Tibial nerve (tissue), 4 donors: ENCODE results near the gene TSSC4. TPM values are rescaled to one million over a fixed set of nuclear protein-coding genes. Genes with fewer than 3 reads are reported as not detected.

Source experiments
- DNase-seq, 2 donors: peaks; one replicate each; pipeline ENCODE4 v3.0.0-alpha.2; 2019; ENCODE audit warnings: low spot score in 2 of 2
- H3K27ac ChIP-seq, 4 donors: fragments of 200-600 bp; sonication (generic) in 3 of 4; one replicate each; pipeline ENCODE4 v1.5.1; 2017 to 2019; ENCODE audit warnings: mild to moderate bottlenecking in 1 of 4
- H3K27me3 ChIP-seq, 2 donors: fragments of 200-600 bp; sonication (generic) in 1 of 2; one replicate each; pipeline versions ENCODE4 v1.5.1 to v1.6.0; 2017 to 2019
- H3K36me3 ChIP-seq, 3 donors: fragments of 200-600 bp; sonication (generic); one replicate each; pipeline ENCODE4 v1.5.1; 2018 to 2019
- H3K4me1 ChIP-seq, 4 donors: fragments of 200-600 bp; sonication (generic) in 3 of 4; one replicate each; pipeline ENCODE4 v1.5.1; 2017 to 2019
- H3K4me3 ChIP-seq, 4 donors: fragments of 200-600 bp; sonication (generic) in 3 of 4; one replicate each; pipeline ENCODE4 v1.5.1; 2017 to 2019; ENCODE audit warnings: mild to moderate bottlenecking in 1 of 4, moderate library complexity in 1 of 4
- H3K9me3 ChIP-seq, 4 donors: fragments of 200-600 bp; sonication (generic) in 3 of 4; one replicate each; pipeline ENCODE4 v1.5.1; 2017 to 2019
- CTCF ChIP-seq, 5 experiments: fragments of 200-600 bp in 3 of 5; fragments of 450-650 bp in 2 of 5; sonication (generic) in 3 of 5; IDR thresholded peaks; one replicate each; pipeline ENCODE4 v1.5.1; 2016 to 2019; ENCODE audit warnings: antibody characterized with exemption in 5 of 5, mild to moderate bottlenecking in 3 of 5, moderate library complexity in 2 of 5
- EP300 ChIP-seq, 2 donors: sonication (generic); formaldehyde crosslinking; IDR thresholded peaks; one replicate each; pipeline ENCODE4 v1.6.1; 2017; ENCODE audit warnings: antibody characterized with exemption in 2 of 2, mild to moderate bottlenecking in 1 of 2
- POLR2A ChIP-seq, 2 donors: fragments of 450-650 bp; IDR thresholded peaks; one replicate each; pipeline ENCODE4 v1.6.1; 2017; ENCODE audit warnings: antibody characterized with exemption in 2 of 2, mild to moderate bottlenecking in 2 of 2, moderate library complexity in 2 of 2
- WGBS, 2 donors: methylation state at CpG; one replicate each; pipeline ENCODE4 v1.1.5; 2018; 5-methylcytosine and 5-hydroxymethylcytosine counted together
- small RNA-seq: library from RNA; depleted of rRNA; stranded (forward); fragments of <200 nt; gene quantifications from one replicate; pipeline ENCODE3, GENCODE V24; 2016
- total RNA-seq, 4 donors: library from RNA; depleted of rRNA; stranded (reverse); fragments of >200 nt; gene quantifications; one replicate each; pipeline ENCODE4 v1.1.0, GENCODE V29; 2016

TSSC4 gene
- total RNA-seq, 4 donors from 2014 or later = 44.8 to 54.3 (median 49.1) TPM

- no peaks in the 10 kb centered on the region for H3K36me3 ChIP-seq
- 91 to 93% methylated on average over 6 to 8 of the region's 15 CpGs for WGBS, 2 donors
- TF ChIP-seq CTCF (IDR thresholded peaks at IDR 0.05) (no peak), EP300 (IDR thresholded peaks at IDR 0.05) (no peak), POLR2A (IDR thresholded peaks at IDR 0.05) (no peak)
- H3K27me3 ChIP-seq = peaks cover 0 to 27% of the 10 kb centered on the region in 2 donors
- DNase-seq = no peak
- H3K9me3 ChIP-seq = peaks cover 0 to 13% (median 0%) of the 10 kb centered on the region in 4 donors
- peaks cover 0 to 14% (median 0%) of the 10 kb centered on the region in 4 donors for H3K4me1 ChIP-seq
- no peak overlapping the region for H3K27ac ChIP-seq
- no peak overlapping the region for H3K4me3 ChIP-seq
Observed at GRCh38 chr11:2451336-2451735, 50.8 kb downstream of the TSSC4 start.

GRCh38 chr11:2451916-2452315 lies 51.4 kb downstream of the TSSC4 start:
- Histone ChIP-seq H3K9me3 (peaks cover 0 to 13% (median 0%) of the 10 kb centered on the region in 4 donors), H3K4me1 (peaks cover 0 to 8% (median 0%) of the 10 kb centered on the region in 4 donors), H3K27me3 (peaks cover 0 to 23% of the 10 kb centered on the region in 2 donors), H3K4me3 (no peak overlapping the region), H3K27ac (no peak overlapping the region), H3K36me3 (no peaks in the 10 kb centered on the region)
- no peak for TF ChIP-seq POLR2A (IDR thresholded peaks at IDR 0.05)
- TF ChIP-seq EP300 (IDR thresholded peaks at IDR 0.05) = no peak
- TF ChIP-seq CTCF (IDR thresholded peaks at IDR 0.05) = no peak
- 55 to 66% methylated on average over 5 to 6 of the region's 6 CpGs for WGBS, 2 donors
- no peak for DNase-seq

GRCh38 chr11:2452321-2453012 lies 51.9 kb downstream of the TSSC4 start:
- Histone ChIP-seq H3K4me1 (peaks cover 0 to 3% (median 0%) of the 10 kb centered on the region in 4 donors), H3K27ac (no peak overlapping the region), H3K36me3 (no peaks in the 10 kb centered on the region), H3K4me3 (no peak overlapping the region), H3K9me3 (peaks cover 0 to 13% (median 0%) of the 10 kb centered on the region in 4 donors), H3K27me3 (peaks cover 0 to 17% of the 10 kb centered on the region in 2 donors)
- WGBS, 2 donors = 37 to 48% methylated on average over 17 to 20 of the region's 20 CpGs
- TF ChIP-seq POLR2A (IDR thresholded peaks at IDR 0.05) = no peak
- TF ChIP-seq CTCF (IDR thresholded peaks at IDR 0.05) = no peak
- no peak for TF ChIP-seq EP300 (IDR thresholded peaks at IDR 0.05)
- no peak for DNase-seq

GRCh38 chr11:2453436-2453835 lies 52.9 kb downstream of the TSSC4 start:
- no peak for DNase-seq
- Histone ChIP-seq H3K4me3 (no peak overlapping the region), H3K27me3 (peaks cover 0 to 10% of the 10 kb centered on the region in 2 donors), H3K9me3 (peaks cover 0 to 13% (median 0%) of the 10 kb centered on the region in 4 donors), H3K36me3 (no peaks in the 10 kb centered on the region), H3K27ac (no peak overlapping the region), H3K4me1 (no peaks in the 10 kb centered on the region)
- 85 to 90% methylated on average over 5 of the region's 5 CpGs for WGBS, 2 donors
- no peak for TF ChIP-seq CTCF (IDR thresholded peaks at IDR 0.05)
- no peak for TF ChIP-seq EP300 (IDR thresholded peaks at IDR 0.05)
- TF ChIP-seq POLR2A (IDR thresholded peaks at IDR 0.05) = no peak

Small RNA genes lying within 50 kb of the gene (small RNA-seq; reads per million reads assigned to genes)
- gene RF00019 = not detected

Other genes with a start within 250 kb of the TSSC4 start
- 1 to 10 TPM in 1 of 4 donors, not detected in 3; 1.8 TPM for gene INS, start 239.5 kb upstream of the TSSC4 start, total RNA-seq
- gene TH, start 228.9 kb upstream of the TSSC4 start, total RNA-seq = 1 to 10 TPM in 1 of 4 donors, not detected in 3; 1.3 TPM
- gene ASCL2, start 130.2 kb upstream of the TSSC4 start, total RNA-seq = 1 to 10 TPM in 3 of 4 donors, under 1 TPM in 1; 0.66 to 4.1 (median 3.0) TPM
- gene C11orf21, start 98.8 kb upstream of the TSSC4 start, total RNA-seq = 1 to 10 TPM in 2 of 4 donors, under 1 TPM in 2; 0.39 to 2.4 (median 1.1) TPM
- 1 to 10 TPM; 1.8 to 9.0 (median 5.8) TPM for gene TSPAN32, start 98.7 kb upstream of the TSSC4 start, total RNA-seq
- gene CD81, start 23.4 kb upstream of the TSSC4 start, total RNA-seq = 100 to 1,000 TPM; 650 to 822 (median 674) TPM
- gene TRPM5, start 43.8 kb downstream of the TSSC4 start, total RNA-seq = not detected
- 10 to 100 TPM in 1 of 4 donors, 1 to 10 TPM in 3; 3.5 to 11.4 (median 7.5) TPM for gene KCNQ1, start 44.3 kb downstream of the TSSC4 start, total RNA-seq